H54 (cell line): ENCODE measurements around the gene LMF1.
"Not testable (repeated sequence)": the region's sequence is repeated elsewhere in the genome, so short reads cannot be mapped to it uniquely, and the experiment has no call there.

ENCODE experiments used
- DNase-seq: peaks from one replicate; pipeline ENCODE4 v3.0.0; 2011; ENCODE audit warnings: low spot score, mixed read lengths; ENCODE audit not compliant: insufficient read length
- FAIRE-seq: peaks from 3 replicates; lab custom pipeline; 2011; peaks lifted over from hg19 to GRCh38; lab: Jason Lieb, UNC
- POLR2A ChIP-seq: IDR thresholded peaks from 2 replicates; pipeline ENCODE4 v1.6.1; 2011; ENCODE audit warnings: low read depth, mild to moderate bottlenecking, low read length

Gene LMF1

GRCh38 chr16:831571-832413, 139.0 kb downstream of the LMF1 start:
- no peak for FAIRE-seq
- DNase-seq = no peak
- TF ChIP-seq POLR2A = no peak

- DNase-seq (no peak), FAIRE-seq (no peak)
- TF ChIP-seq POLR2A = no peak
Measured at GRCh38 chr16:830871-831570, 139.8 kb downstream of the LMF1 start.

GRCh38 chr16:830107-830870, 140.5 kb downstream of the LMF1 start:
- FAIRE-seq (no peak), DNase-seq (no peak)
- TF ChIP-seq POLR2A = no peak

- FAIRE-seq = no peak
- no peak for DNase-seq
- TF ChIP-seq POLR2A = no peak
Measured at GRCh38 chr16:828891-829290, 141.9 kb downstream of the LMF1 start.

GRCh38 chr16:827513-827912, 143.3 kb downstream of the LMF1 start:
- FAIRE-seq (no peak), DNase-seq (no peak)
- TF ChIP-seq POLR2A = no peak

- FAIRE-seq = no peak
- no peak for TF ChIP-seq POLR2A
- DNase-seq = no peak
Measured at GRCh38 chr16:825341-826061, 145.3 kb downstream of the LMF1 start.

- FAIRE-seq = no peak
- no peak for DNase-seq
- no peak for TF ChIP-seq POLR2A
Measured at GRCh38 chr16:824601-825000, 146.2 kb downstream of the LMF1 start.

GRCh38 chr16:824194-824593, 146.6 kb downstream of the LMF1 start:
- no peak for TF ChIP-seq POLR2A
- no peak for DNase-seq
- no peak for FAIRE-seq

GRCh38 chr16:822909-823297, 147.9 kb downstream of the LMF1 start:
- TF ChIP-seq POLR2A = no peak
- FAIRE-seq (no peak), DNase-seq (no peak)

- TF ChIP-seq POLR2A = no peak
- FAIRE-seq (no peak), DNase-seq (no peak)
Measured at GRCh38 chr16:822174-822908, 148.4 kb downstream of the LMF1 start.

GRCh38 chr16:821751-822150, 149.0 kb downstream of the LMF1 start:
- FAIRE-seq (no peak), DNase-seq (no peak)
- TF ChIP-seq POLR2A = no peak

GRCh38 chr16:820748-821147, 150.0 kb downstream of the LMF1 start:
- FAIRE-seq (no peak), DNase-seq (no peak)

GRCh38 chr16:820044-820408, 150.8 kb downstream of the LMF1 start:
- not testable (repeated sequence) for DNase-seq, FAIRE-seq

More at GRCh38 chr16:820748-821147, 150.0 kb downstream of the LMF1 start:
- TF ChIP-seq POLR2A = no peak
